Stimulated activated naive B cell treated with anti-CD40 and anti-IgM and Interleukin-4, amounts not matched to agents 10 μg/mL and 1 μg/mL and 100 μg/mL, for 72 hours (primary cell): Measurements from ENCODE around the gene FOXI1.

Experiments used
- ATAC-seq, 2 donors: fragments of 150-1000 bp; cut with Tn5 transposase; replicated peaks; 2 replicates each; pipeline ENCODE4 v1.10.0; 2021; ENCODE audit warnings: moderate library complexity in 1 of 2
- DNase-seq: peaks from one replicate; pipeline ENCODE4 v3.0.0; 2021
- H3K27ac Mint-ChIP-seq: one replicate; pipeline ENCODE4 v1.8.0; 2022; ENCODE audit warnings: mild to moderate bottlenecking, mixed read lengths
- H3K27me3 Mint-ChIP-seq, 2 donors: one replicate each; pipeline ENCODE4 v1.8.0; 2022; ENCODE audit warnings: mixed read lengths in 2 of 2
- H3K36me3 Mint-ChIP-seq, 2 donors: one replicate each; pipeline ENCODE4 v1.8.0; 2022; ENCODE audit warnings: mixed read lengths in 2 of 2, mild to moderate bottlenecking in 1 of 2
- H3K4me1 Mint-ChIP-seq, 2 donors: one replicate each; pipeline ENCODE4 v1.8.0; 2022; ENCODE audit warnings: mixed read lengths in 2 of 2, mild to moderate bottlenecking in 1 of 2
- H3K4me3 Mint-ChIP-seq, 2 donors: one replicate each; pipeline ENCODE4 v1.8.0; 2022; ENCODE audit warnings: mild to moderate bottlenecking in 2 of 2, mixed read lengths in 2 of 2, moderate library complexity in 1 of 2
- H3K9me3 Mint-ChIP-seq, 2 donors: one replicate each; pipeline ENCODE4 v1.8.0; 2022; ENCODE audit warnings: mixed read lengths in 2 of 2, mild to moderate bottlenecking in 1 of 2

FOXI1 gene

GRCh38 chr5:170105642-170106611 is at the start of gene FOXI1:
TSS of gene FOXI1 (plus strand) at chr5:170105897. CDS start at chr5:170105958, 61 bp downstream.
- Mint-ChIP-seq H3K9me3 (no peaks in the 10 kb centered on the region), H3K36me3 (no peaks in the 10 kb centered on the region), H3K27ac (no peak within 1 kb of the TSS), H3K27me3 (peaks cover 22 to 30% of the 10 kb centered on the region in 2 donors), H3K4me3 (no peak within 1 kb of the TSS), H3K4me1 (no peaks in the 10 kb centered on the region)
- ATAC-seq (peak in 1 of 2 donors; percentile 23), DNase-seq (no peak)

- H3K36me3 Mint-ChIP-seq = peaks cover 67 to 85% of the 10 kb centered on the region in 2 donors
- no peak overlapping the region for H3K27ac Mint-ChIP-seq
- H3K4me1 Mint-ChIP-seq = no peaks in the 10 kb centered on the region
- no peak overlapping the region for H3K4me3 Mint-ChIP-seq
- H3K27me3 Mint-ChIP-seq = no peaks in the 10 kb centered on the region
- no peak for DNase-seq
- ATAC-seq = no peak
- peaks cover 3 to 5% of the 10 kb centered on the region in 2 donors for H3K9me3 Mint-ChIP-seq
Measured at GRCh38 chr5:170056561-170057267, 49.0 kb upstream of the FOXI1 start.

DNA sequence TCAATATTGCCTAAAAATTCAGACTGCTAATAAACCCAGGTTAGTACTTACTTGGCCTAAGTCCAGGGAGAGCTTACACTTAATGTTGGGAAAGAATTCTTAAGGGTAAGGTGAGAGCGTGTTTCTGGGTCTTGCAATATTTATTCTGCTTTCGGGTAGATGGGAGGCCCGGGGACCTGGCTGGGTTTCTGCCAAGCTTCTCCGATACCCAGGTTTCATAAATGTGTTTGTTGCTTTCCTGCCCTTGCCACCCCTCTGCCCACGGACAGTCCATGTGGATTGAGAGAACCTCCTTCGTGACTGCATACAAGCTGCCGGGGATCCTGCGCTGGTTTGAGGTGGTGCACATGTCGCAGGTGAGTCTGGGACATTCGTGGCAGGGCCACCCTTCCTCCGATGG is 48.4 kb upstream of the FOXI1 start:
- no peak overlapping the region for H3K27ac Mint-ChIP-seq
- H3K4me1 Mint-ChIP-seq = no peaks in the 10 kb centered on the region
- H3K27me3 Mint-ChIP-seq = no peaks in the 10 kb centered on the region
- no peak overlapping the region for H3K4me3 Mint-ChIP-seq
- ATAC-seq = no peak
- no peak for DNase-seq
- peaks cover 71 to 85% of the 10 kb centered on the region in 2 donors for H3K36me3 Mint-ChIP-seq
- H3K9me3 Mint-ChIP-seq = peaks cover 3 to 5% of the 10 kb centered on the region in 2 donors

DNA sequence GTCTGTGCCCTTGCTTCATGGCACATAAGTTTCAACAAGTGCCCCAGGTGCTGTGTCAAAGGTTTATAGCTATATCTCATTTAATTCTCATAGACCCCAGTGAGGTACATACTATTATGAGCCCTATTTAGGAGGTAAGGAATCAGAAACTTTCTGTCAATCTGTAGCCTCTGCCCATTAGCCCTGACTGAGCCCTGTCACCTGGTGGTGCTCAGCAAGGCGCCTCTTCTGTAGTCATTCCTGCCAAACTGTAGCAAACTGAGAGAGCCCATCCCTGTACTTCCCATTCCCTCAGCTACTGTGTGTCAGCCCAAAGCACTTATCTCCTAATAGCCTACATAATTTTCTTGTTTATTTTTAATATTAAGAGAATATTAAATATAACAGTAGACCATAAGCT is 46.5 kb upstream of the FOXI1 start:
- Mint-ChIP-seq H3K27ac (no peak overlapping the region), H3K36me3 (peaks cover 77 to 88% of the 10 kb centered on the region in 2 donors), H3K9me3 (peaks cover 3 to 5% of the 10 kb centered on the region in 2 donors), H3K27me3 (no peaks in the 10 kb centered on the region), H3K4me1 (no peaks in the 10 kb centered on the region), H3K4me3 (no peak overlapping the region)
- no peak for DNase-seq
- no peak for ATAC-seq

- DNase-seq (no peak), ATAC-seq (peak in 1 of 2 donors; percentile 60)
- peaks cover 6 to 7% of the 10 kb centered on the region in 2 donors for H3K9me3 Mint-ChIP-seq
- no peak overlapping the region for H3K4me3 Mint-ChIP-seq
- no peaks in the 10 kb centered on the region for H3K27me3 Mint-ChIP-seq
- no peaks in the 10 kb centered on the region for H3K4me1 Mint-ChIP-seq
- peaks cover 80 to 85% of the 10 kb centered on the region in 2 donors for H3K36me3 Mint-ChIP-seq
- peak overlapping the region; percentile 80 for H3K27ac Mint-ChIP-seq
Measured at GRCh38 chr5:170067152-170067551, 38.5 kb upstream of the FOXI1 start.

DNA sequence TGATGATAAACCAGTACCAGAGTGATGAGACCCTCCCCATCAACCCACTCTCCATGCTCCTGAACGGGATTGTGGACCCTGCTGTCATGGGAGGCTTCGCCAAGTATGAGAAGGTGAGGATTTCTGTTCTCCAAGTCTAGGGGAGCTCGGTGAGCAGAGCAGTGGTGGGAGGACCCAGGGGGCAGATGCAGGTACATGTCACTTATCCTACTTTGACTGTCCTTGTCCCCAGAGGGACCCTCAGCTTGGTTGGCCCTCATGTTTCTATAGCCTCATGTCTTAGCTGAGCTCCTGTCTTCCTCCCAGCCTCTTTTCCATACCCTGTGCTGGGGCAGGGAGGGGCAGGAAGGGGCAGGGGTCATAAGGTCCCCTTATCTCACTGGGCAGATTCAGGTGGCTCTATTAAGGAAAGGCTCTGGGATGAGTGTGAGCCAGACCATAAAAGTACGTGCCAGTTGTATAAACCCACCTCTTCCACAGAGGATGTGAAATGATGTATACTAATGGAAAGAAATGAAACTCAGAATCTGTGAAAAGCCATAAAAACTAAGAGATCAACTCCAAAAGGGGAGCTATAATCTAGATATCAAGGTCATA is 38.0 kb upstream of the FOXI1 start:
- Mint-ChIP-seq H3K27ac (peak overlapping the region; percentile 80), H3K27me3 (no peaks in the 10 kb centered on the region), H3K4me3 (no peak overlapping the region), H3K36me3 (peaks cover 75 to 80% of the 10 kb centered on the region in 2 donors), H3K4me1 (no peaks in the 10 kb centered on the region), H3K9me3 (peaks cover 6 to 7% of the 10 kb centered on the region in 2 donors)
- DNase-seq = no peak
- peak in 1 of 2 donors; percentile 55 for ATAC-seq

DNA sequence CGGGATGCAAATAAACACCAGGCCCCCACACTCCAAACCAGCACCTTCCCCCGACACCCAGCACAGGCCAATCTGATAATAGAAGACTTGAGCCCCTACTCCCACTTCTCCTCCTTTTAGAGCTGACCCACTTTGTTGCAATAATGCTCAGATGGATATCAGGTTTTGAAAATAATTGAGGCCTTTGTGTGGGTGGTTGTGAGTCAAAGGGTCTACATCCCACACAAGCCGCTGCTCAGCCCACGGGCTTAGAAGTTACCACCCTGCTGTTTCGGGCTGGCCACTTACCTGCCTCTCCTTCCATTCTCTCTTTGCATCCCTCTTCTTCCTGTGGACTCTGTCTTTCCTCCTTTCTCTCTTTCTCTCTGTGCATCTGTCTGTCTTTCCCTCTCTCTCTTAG is 36.2 kb upstream of the FOXI1 start:
- peaks cover 67 to 74% of the 10 kb centered on the region in 2 donors for H3K36me3 Mint-ChIP-seq
- DNase-seq (no peak), ATAC-seq (no peak)
- no peaks in the 10 kb centered on the region for H3K4me1 Mint-ChIP-seq
- H3K4me3 Mint-ChIP-seq = no peak overlapping the region
- peaks cover 5 to 6% of the 10 kb centered on the region in 2 donors for H3K9me3 Mint-ChIP-seq
- no peaks in the 10 kb centered on the region for H3K27me3 Mint-ChIP-seq
- no peak overlapping the region for H3K27ac Mint-ChIP-seq

- Mint-ChIP-seq H3K4me3 (no peak overlapping the region), H3K9me3 (peaks cover 3 to 6% of the 10 kb centered on the region in 2 donors), H3K27me3 (no peaks in the 10 kb centered on the region), H3K4me1 (no peaks in the 10 kb centered on the region), H3K36me3 (peaks cover 73 to 77% of the 10 kb centered on the region in 2 donors), H3K27ac (peak overlapping the region; percentile 26)
- DNase-seq (no peak), ATAC-seq (no peak)
Measured at GRCh38 chr5:170070556-170071412, 34.9 kb upstream of the FOXI1 start.

- DNase-seq = no peak
- no peaks in the 10 kb centered on the region for H3K4me1 Mint-ChIP-seq
- H3K27ac Mint-ChIP-seq = no peak overlapping the region
- H3K4me3 Mint-ChIP-seq = no peak overlapping the region
- H3K36me3 Mint-ChIP-seq = peaks cover 73 to 76% of the 10 kb centered on the region in 2 donors
- ATAC-seq = no peak
- H3K27me3 Mint-ChIP-seq = no peaks in the 10 kb centered on the region
- H3K9me3 Mint-ChIP-seq = peaks cover 3 to 6% of the 10 kb centered on the region in 2 donors
Measured at GRCh38 chr5:170071748-170072147, 33.9 kb upstream of the FOXI1 start.

GRCh38 chr5:170075696-170076095 is 30.0 kb upstream of the FOXI1 start:
- H3K27me3 Mint-ChIP-seq = no peaks in the 10 kb centered on the region
- no peak overlapping the region for H3K27ac Mint-ChIP-seq
- H3K9me3 Mint-ChIP-seq = no peaks in the 10 kb centered on the region
- H3K36me3 Mint-ChIP-seq = peaks cover 60 to 67% of the 10 kb centered on the region in 2 donors
- DNase-seq (no peak), ATAC-seq (no peak)
- no peaks in the 10 kb centered on the region for H3K4me1 Mint-ChIP-seq
- H3K4me3 Mint-ChIP-seq = no peak overlapping the region

GRCh38 chr5:170076211-170076610 is 29.5 kb upstream of the FOXI1 start:
- ATAC-seq (no peak), DNase-seq (no peak)
- peaks cover 60 to 67% of the 10 kb centered on the region in 2 donors for H3K36me3 Mint-ChIP-seq
- H3K27ac Mint-ChIP-seq = no peak overlapping the region
- H3K4me1 Mint-ChIP-seq = no peaks in the 10 kb centered on the region
- no peak overlapping the region for H3K4me3 Mint-ChIP-seq
- no peaks in the 10 kb centered on the region for H3K27me3 Mint-ChIP-seq
- no peaks in the 10 kb centered on the region for H3K9me3 Mint-ChIP-seq

DNA sequence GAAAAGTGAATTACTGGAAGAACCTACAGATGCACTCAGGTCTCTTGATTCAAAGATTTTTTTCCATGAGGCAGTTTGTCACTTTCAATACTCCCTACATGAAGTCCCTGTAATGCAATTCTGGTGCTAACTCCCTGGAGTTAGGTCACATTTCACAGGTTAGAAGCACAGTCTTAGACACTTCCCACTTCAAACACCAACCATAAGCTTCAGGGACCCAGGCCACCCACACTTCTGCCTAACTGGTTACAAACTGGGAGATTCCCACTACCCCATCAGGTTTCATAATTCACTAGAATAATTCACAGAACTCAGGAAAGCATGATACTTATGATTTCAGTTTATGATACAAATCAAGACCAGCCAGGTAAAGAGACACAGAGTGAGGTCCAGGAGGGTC is 29.0 kb upstream of the FOXI1 start:
- H3K4me1 Mint-ChIP-seq = no peaks in the 10 kb centered on the region
- no peak overlapping the region for H3K4me3 Mint-ChIP-seq
- DNase-seq (no peak), ATAC-seq (no peak)
- no peak overlapping the region for H3K27ac Mint-ChIP-seq
- H3K36me3 Mint-ChIP-seq = peaks cover 59 to 66% of the 10 kb centered on the region in 2 donors
- H3K9me3 Mint-ChIP-seq = no peaks in the 10 kb centered on the region
- H3K27me3 Mint-ChIP-seq = no peaks in the 10 kb centered on the region

DNA sequence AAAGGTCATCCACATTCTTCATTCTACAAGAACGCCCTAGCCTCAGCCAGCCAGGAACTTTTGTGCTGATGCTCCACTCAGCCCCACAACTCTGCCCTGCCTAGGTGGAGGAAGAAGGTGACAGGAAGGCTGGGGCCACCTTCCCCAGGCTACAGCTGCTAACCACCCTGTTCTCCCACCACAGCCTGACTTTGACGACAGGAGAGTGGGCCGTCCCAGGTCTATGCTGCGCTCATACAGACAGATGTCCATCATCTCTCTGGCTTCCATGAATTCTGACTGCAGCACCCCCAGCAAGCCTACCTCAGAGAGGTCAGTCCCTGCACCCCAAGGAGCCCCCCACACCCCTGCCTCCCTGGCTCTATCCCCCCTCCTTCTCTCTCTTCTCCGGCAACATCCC is 28.2 kb upstream of the FOXI1 start:
- Mint-ChIP-seq H3K4me1 (no peaks in the 10 kb centered on the region), H3K4me3 (no peak overlapping the region), H3K9me3 (no peaks in the 10 kb centered on the region), H3K36me3 (peaks cover 67 to 74% of the 10 kb centered on the region in 2 donors), H3K27me3 (no peaks in the 10 kb centered on the region), H3K27ac (no peak overlapping the region)
- no peak for ATAC-seq
- DNase-seq = no peak
